ENCODE measurements around the gene KRTAP11-1. TPM values are rescaled to one million over a fixed set of nuclear protein-coding genes. Genes with fewer than 3 reads are reported as not detected.

The KRTAP11-1 gene
- total RNA-seq: not detected in 2 replicates

GRCh38 chr21:30881480-30881879, at the start of gene KRTAP11-1:
KRTAP11-1 (minus strand) TSS chr21:30881580; CDS start chr21:30881524, 56 bp downstream.

Other genes starting within 250 kb of the KRTAP11-1 start
- gene KRTAP20-2, start 246.4 kb downstream of the KRTAP11-1 start, total RNA-seq: not detected in 2 replicates
- not detected in 2 replicates for gene KRTAP20-3, start 238.7 kb downstream of the KRTAP11-1 start, total RNA-seq
- gene KRTAP21-3, start 162.8 kb downstream of the KRTAP11-1 start, total RNA-seq: not detected in 2 replicates
- gene KRTAP21-2, start 134.3 kb downstream of the KRTAP11-1 start, total RNA-seq: not detected in 2 replicates
- not detected in 2 replicates for gene KRTAP21-1, start 126.2 kb downstream of the KRTAP11-1 start, total RNA-seq
- not detected in 2 replicates for gene KRTAP8-1, start 68.3 kb downstream of the KRTAP11-1 start, total RNA-seq
- gene KRTAP7-1, start 51.8 kb downstream of the KRTAP11-1 start, total RNA-seq: not detected in 2 replicates
- gene KRTAP19-8, start 156.9 kb upstream of the KRTAP11-1 start, total RNA-seq: not detected in 2 replicates